ENCODE results near the gene GPHA2.

The GPHA2 gene

DNA sequence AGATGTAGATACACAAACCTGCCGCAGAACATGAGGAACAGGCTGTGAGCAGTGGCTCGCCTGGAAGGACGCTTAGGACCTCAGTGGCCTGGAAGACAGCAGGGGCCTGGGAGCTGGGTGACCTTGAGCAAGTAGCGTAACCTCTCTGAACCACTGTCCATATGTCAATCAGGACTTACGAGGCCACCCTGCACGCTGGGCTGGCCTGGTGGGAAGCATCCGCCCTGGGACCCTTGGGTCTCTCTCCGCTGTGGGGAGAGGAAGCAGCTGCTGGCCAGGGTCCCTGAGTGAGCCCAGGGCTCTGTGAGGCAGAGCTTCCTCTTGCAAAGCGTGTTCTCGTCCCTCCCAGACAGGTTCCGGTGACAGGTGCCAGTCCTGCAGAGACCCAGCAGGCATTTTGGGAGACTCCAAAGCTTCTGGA, 43.3 kb downstream of the GPHA2 start:
- H3K4me3 ChIP-seq (ENCODE audit: insufficient read depth, low read depth, low read length) = no peak overlapping the region
- H3K27ac ChIP-seq (ENCODE audit: insufficient read depth, low read depth, low read length, poor library complexity, severe bottlenecking) = no peak overlapping the region
- H3K4me1 ChIP-seq (ENCODE audit: control insufficient read depth, insufficient read depth, low read length) = peaks cover 13% of the 10 kb centered on the region
- 94% methylated on average over 11 of the region's 11 CpGs for WGBS, 2 experiments
- no peaks in the 10 kb centered on the region for H3K9me3 ChIP-seq (ENCODE audit: control insufficient read depth, low read length)
- H3K36me3 ChIP-seq (ENCODE audit: control insufficient read depth, insufficient read depth, low read length) = no peaks in the 10 kb centered on the region
- H3K27me3 ChIP-seq (ENCODE audit: control insufficient read depth, insufficient read depth, low read length, poor library complexity, severe bottlenecking) = no peaks in the 10 kb centered on the region

DNA sequence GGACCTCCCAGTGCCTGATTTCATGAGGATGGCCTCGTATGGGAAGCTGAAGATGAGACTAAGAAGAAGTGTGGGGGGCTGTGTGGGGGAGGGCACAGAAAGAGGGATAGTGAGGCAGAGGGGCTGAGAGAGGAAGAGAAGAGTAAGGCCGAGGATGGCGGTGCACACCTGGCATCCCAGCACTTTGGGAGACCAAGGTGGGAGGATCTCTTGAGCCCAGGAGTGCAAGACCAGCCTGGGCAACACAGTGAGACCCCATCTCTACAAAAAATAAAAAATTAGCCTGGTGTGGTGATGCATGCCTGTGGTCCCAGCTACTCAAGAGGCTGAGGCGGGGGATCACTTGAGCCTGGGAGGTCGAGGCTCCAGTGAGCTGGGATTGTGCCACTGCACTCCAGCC, 43.8 kb downstream of the GPHA2 start:
- Histone ChIP-seq H3K27ac (ENCODE audit: insufficient read depth, low read depth, low read length, poor library complexity, severe bottlenecking) (no peak overlapping the region), H3K36me3 (ENCODE audit: control insufficient read depth, insufficient read depth, low read length) (no peaks in the 10 kb centered on the region), H3K9me3 (ENCODE audit: control insufficient read depth, low read length) (no peaks in the 10 kb centered on the region), H3K4me3 (ENCODE audit: insufficient read depth, low read depth, low read length) (no peak overlapping the region), H3K27me3 (ENCODE audit: control insufficient read depth, insufficient read depth, low read length, poor library complexity, severe bottlenecking) (no peaks in the 10 kb centered on the region), H3K4me1 (ENCODE audit: control insufficient read depth, insufficient read depth, low read length) (peaks cover 13% of the 10 kb centered on the region)
- WGBS, 2 experiments = 87 to 92% methylated on average over 5 of the region's 5 CpGs

DNA sequence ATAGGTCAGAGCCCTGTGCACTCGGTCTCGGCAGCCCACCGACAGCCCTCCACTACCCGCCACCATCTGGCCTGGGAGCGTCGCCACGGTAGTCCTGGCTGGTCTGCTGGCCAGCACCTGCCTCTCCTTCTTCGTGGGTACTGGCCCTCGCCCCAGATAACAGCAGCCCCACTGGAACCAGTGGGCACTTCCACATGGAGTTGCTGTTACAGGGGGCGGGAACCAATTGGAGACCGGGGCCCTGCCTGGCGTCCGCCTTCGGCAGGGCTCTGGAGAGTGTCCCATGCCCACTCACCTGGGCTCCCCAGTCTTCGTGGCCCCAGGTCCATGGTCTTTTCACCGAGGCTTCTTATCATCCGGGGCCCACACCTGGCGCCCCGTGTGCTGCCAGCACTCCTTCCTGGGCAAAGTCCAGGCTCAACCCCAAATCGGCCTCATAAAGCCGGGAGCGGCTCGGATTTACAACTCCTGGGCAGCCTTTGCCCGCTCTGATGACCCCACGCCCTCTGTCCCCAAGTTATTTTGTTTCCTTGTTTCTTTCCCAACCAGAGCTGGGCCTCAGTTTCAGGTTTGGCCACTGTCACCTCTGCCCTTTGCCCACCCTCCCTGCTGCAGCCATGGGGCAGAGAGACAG, 44.4 kb downstream of the GPHA2 start:
- 93% methylated on average over 25 of the region's 25 CpGs for WGBS, 2 experiments
- Histone ChIP-seq H3K36me3 (ENCODE audit: control insufficient read depth, insufficient read depth, low read length) (no peaks in the 10 kb centered on the region), H3K27me3 (ENCODE audit: control insufficient read depth, insufficient read depth, low read length, poor library complexity, severe bottlenecking) (no peaks in the 10 kb centered on the region), H3K4me3 (ENCODE audit: insufficient read depth, low read depth, low read length) (no peak overlapping the region), H3K27ac (ENCODE audit: insufficient read depth, low read depth, low read length, poor library complexity, severe bottlenecking) (no peak overlapping the region), H3K4me1 (ENCODE audit: control insufficient read depth, insufficient read depth, low read length) (peaks cover 13% of the 10 kb centered on the region), H3K9me3 (ENCODE audit: control insufficient read depth, low read length) (no peaks in the 10 kb centered on the region)

DNA sequence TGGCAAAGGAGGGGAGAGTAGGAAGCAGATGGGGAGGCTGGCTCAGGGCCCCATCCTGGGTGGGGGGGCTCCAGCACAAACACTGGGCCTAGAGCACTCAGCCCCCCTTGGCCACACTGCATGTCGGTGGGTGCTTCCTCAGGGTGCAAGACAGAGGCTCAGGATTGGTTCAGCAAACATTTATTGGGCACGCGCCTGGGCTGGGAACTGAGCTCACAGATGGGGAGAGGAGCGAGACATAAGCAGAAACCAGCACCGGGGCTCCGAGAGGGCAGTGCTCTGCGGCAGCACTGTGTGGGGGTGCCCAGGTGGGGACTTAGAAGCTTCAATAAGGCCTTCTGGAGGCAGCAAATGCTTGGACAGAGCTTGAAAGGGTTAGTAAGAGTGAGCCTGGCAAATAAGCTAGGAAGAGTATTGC, 45.2 kb downstream of the GPHA2 start:
- Histone ChIP-seq H3K4me3 (ENCODE audit: insufficient read depth, low read depth, low read length) (no peak overlapping the region), H3K9me3 (ENCODE audit: control insufficient read depth, low read length) (no peaks in the 10 kb centered on the region), H3K27me3 (ENCODE audit: control insufficient read depth, insufficient read depth, low read length, poor library complexity, severe bottlenecking) (no peaks in the 10 kb centered on the region), H3K27ac (ENCODE audit: insufficient read depth, low read depth, low read length, poor library complexity, severe bottlenecking) (no peak overlapping the region), H3K4me1 (ENCODE audit: control insufficient read depth, insufficient read depth, low read length) (peaks cover 13% of the 10 kb centered on the region), H3K36me3 (ENCODE audit: control insufficient read depth, insufficient read depth, low read length) (no peaks in the 10 kb centered on the region)
- 93 to 95% methylated on average over 7 of the region's 7 CpGs for WGBS, 2 experiments

DNA sequence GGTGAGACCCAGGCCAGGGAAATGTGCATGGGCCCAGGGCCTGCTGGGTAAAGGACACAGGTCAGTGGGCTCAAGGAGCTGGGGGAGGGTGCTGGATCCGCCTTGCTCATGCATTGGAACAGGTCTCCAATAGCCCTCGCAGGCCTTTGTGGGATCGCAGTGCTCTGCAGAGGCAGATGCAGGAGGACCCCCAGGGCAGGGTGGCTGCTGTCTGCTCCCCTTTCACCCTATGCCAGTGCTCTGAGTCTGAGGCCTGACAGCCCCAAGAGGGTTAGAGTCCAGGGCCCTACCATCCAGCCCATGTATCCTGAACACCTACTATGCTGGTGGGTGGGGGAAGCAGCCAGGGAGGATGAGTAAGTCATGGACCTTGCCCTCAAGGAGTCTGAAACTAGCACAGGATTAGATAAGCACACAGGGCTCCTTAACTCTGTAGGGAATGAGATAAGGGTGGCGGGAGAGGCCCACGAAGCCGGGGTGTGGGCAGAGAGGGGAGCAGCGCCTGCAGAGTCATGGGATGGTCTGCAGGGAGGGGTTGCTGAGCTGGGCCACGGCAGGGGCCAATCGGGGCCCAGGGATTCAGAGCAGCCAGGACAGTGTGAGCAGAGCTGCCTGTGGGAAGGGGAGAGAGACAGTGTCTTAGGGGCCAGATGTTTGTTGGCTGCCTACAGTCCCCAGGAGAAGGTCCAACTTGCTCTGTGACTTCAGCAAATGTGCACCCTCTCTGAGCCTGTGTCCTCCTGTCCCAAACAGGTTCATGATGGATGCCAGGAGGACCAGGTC, 46.8 kb downstream of the GPHA2 start:
- Histone ChIP-seq H3K36me3 (ENCODE audit: control insufficient read depth, insufficient read depth, low read length) (no peaks in the 10 kb centered on the region), H3K4me3 (ENCODE audit: insufficient read depth, low read depth, low read length) (no peak overlapping the region), H3K9me3 (ENCODE audit: control insufficient read depth, low read length) (no peaks in the 10 kb centered on the region), H3K4me1 (ENCODE audit: control insufficient read depth, insufficient read depth, low read length) (peaks cover 13% of the 10 kb centered on the region), H3K27ac (ENCODE audit: insufficient read depth, low read depth, low read length, poor library complexity, severe bottlenecking) (no peak overlapping the region), H3K27me3 (ENCODE audit: control insufficient read depth, insufficient read depth, low read length, poor library complexity, severe bottlenecking) (no peaks in the 10 kb centered on the region)
- 76 to 80% methylated on average over 9 of the region's 9 CpGs for WGBS, 2 experiments

DNA sequence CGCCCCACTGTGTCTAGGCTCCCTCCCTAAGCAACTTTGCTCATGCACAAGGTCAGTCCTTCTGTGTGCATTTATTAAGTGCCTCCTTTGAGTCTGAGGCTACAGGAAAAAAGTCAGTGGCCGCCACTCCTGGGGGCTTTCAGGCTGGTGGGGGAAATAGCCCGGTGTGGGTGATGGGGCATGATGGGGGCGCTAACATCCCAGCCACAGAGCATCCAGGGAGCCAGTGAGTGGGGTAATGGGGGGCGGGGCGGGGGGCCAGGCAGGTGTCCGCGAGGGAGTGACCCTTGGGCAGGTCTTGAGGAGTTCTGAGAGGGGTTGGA, 47.3 kb downstream of the GPHA2 start:
- H3K27me3 ChIP-seq (ENCODE audit: control insufficient read depth, insufficient read depth, low read length, poor library complexity, severe bottlenecking) = no peaks in the 10 kb centered on the region
- no peak overlapping the region for H3K4me3 ChIP-seq (ENCODE audit: insufficient read depth, low read depth, low read length)
- WGBS, 2 experiments = 76 to 78% methylated on average over 8 of the region's 8 CpGs
- H3K27ac ChIP-seq (ENCODE audit: insufficient read depth, low read depth, low read length, poor library complexity, severe bottlenecking) = no peak overlapping the region
- H3K36me3 ChIP-seq (ENCODE audit: control insufficient read depth, insufficient read depth, low read length) = no peaks in the 10 kb centered on the region
- no peaks in the 10 kb centered on the region for H3K9me3 ChIP-seq (ENCODE audit: control insufficient read depth, low read length)
- H3K4me1 ChIP-seq (ENCODE audit: control insufficient read depth, insufficient read depth, low read length) = peaks cover 13% of the 10 kb centered on the region

DNA sequence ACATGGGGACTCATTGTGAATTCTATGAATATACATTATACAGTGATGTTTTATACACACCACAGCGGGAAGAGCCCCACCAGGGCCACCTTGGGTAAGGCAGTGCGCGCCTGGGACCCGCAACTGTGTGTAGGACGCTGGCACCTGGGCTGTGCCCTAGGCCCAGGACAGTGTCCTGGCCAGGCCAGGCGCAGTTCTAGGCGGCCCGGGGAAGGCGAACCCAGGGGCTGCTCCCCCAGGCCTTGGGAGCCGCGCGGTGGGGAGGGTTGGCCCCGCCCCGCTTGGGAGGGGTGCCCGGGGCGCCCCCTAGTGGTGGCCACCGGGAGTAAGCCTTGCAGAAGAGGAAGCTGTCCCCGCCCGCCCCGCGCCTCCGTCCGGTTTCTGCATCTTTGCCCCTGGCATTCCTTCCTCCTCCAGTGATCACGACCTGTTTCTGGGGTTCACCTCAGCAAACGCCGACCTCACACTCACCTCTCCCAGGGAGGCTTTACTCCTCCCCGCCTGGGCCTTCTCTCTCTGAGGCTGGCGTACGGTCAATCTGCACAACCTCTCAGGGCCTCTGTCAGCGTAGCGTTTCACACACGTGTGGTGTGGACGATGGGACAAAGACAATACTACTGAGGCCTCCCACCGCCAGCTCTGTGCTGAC, 47.8 kb downstream of the GPHA2 start:
- H3K27me3 ChIP-seq (ENCODE audit: control insufficient read depth, insufficient read depth, low read length, poor library complexity, severe bottlenecking) = no peaks in the 10 kb centered on the region
- H3K9me3 ChIP-seq (ENCODE audit: control insufficient read depth, low read length) = no peaks in the 10 kb centered on the region
- no peak overlapping the region for H3K4me3 ChIP-seq (ENCODE audit: insufficient read depth, low read depth, low read length)
- peaks cover 13% of the 10 kb centered on the region for H3K4me1 ChIP-seq (ENCODE audit: control insufficient read depth, insufficient read depth, low read length)
- no peaks in the 10 kb centered on the region for H3K36me3 ChIP-seq (ENCODE audit: control insufficient read depth, insufficient read depth, low read length)
- WGBS, 2 experiments = 26% methylated on average over 34 of the region's 34 CpGs
- H3K27ac ChIP-seq (ENCODE audit: insufficient read depth, low read depth, low read length, poor library complexity, severe bottlenecking) = no peak overlapping the region

DNA sequence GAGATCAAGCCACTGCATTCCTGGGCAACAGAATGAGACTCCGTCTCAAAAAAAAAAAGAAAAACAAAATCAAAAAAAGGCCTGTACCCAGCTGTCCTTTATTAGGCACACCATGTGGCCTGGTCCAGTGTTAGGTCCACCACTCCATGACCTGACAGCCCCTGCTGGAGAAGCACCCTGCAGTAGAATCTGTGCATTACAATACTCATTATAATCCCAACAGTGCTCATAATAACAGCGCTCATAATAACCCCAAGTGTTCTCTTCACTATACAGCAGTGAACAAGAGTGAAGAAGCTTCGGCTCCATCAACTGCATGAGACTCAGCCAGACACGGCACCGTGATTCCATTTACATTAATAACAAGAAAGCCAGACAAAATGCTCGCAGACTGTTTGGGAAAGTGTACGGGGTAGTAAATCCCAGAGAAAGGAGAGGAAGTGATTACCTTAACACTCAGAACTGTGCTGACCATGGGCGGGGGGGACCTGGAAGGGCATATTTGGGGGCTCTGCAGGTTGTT, 48.4 kb downstream of the GPHA2 start:
- no peaks in the 10 kb centered on the region for H3K27me3 ChIP-seq (ENCODE audit: control insufficient read depth, insufficient read depth, low read length, poor library complexity, severe bottlenecking)
- no peaks in the 10 kb centered on the region for H3K36me3 ChIP-seq (ENCODE audit: control insufficient read depth, insufficient read depth, low read length)
- H3K9me3 ChIP-seq (ENCODE audit: control insufficient read depth, low read length) = no peaks in the 10 kb centered on the region
- no peak overlapping the region for H3K4me3 ChIP-seq (ENCODE audit: insufficient read depth, low read depth, low read length)
- no peak overlapping the region for H3K27ac ChIP-seq (ENCODE audit: insufficient read depth, low read depth, low read length, poor library complexity, severe bottlenecking)
- 85 to 88% methylated on average over 8 of the region's 8 CpGs for WGBS, 2 experiments
- H3K4me1 ChIP-seq (ENCODE audit: control insufficient read depth, insufficient read depth, low read length) = peaks cover 13% of the 10 kb centered on the region

DNA sequence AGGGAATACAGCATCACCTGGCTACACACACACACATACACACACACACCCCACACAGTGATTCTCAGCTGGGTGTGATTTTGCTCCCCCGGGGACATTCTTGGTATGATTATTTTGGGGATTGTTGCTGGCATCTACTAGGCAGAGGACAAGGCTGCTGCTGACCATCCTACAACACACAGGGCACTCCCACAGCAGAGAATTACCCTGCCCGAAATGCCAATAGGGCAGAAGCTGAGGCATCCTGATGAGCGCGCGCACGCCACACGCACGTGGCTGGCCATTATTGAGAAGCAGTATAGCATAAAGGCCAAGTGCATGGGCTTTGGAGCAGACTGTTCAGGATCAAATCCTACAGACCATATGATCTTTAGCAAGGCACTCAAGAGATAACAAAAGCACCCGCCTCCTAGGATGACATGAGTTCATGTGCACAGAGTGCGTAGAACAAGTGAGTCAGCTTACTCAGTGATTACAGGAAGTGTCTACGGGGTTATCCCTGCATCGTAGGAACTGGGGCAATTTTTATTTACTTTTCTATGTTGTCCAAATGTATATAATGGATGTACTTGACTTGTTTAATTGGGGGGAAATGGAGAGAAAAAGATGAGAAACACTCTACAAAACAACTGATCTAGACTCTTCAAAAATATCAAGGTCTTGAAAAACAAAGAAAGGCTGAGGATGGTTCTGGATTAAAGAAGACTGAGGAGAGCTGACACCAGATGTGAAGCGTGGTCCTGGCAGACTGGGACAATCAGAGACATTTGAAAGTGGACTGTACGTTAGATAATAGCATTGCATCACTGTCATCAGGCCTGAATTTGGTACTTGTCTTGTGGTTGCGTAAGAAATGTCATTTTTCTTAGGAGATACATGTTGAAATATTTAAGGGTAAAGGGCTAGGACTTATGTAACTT, 50.1 kb downstream of the GPHA2 start:
- H3K36me3 ChIP-seq (ENCODE audit: control insufficient read depth, insufficient read depth, low read length) = no peaks in the 10 kb centered on the region
- no peaks in the 10 kb centered on the region for H3K9me3 ChIP-seq (ENCODE audit: control insufficient read depth, low read length)
- 94% methylated on average over 14 to 15 of the region's 15 CpGs for WGBS, 2 experiments
- H3K27ac ChIP-seq (ENCODE audit: insufficient read depth, low read depth, low read length, poor library complexity, severe bottlenecking) = no peak overlapping the region
- no peak overlapping the region for H3K4me3 ChIP-seq (ENCODE audit: insufficient read depth, low read depth, low read length)
- peaks cover 13% of the 10 kb centered on the region for H3K4me1 ChIP-seq (ENCODE audit: control insufficient read depth, insufficient read depth, low read length)
- no peaks in the 10 kb centered on the region for H3K27me3 ChIP-seq (ENCODE audit: control insufficient read depth, insufficient read depth, low read length, poor library complexity, severe bottlenecking)

All from ectodermal cell (in vitro differentiated cells).